PFSK-1 (cell line): ENCODE measurements around the gene CCDC85B.

ENCODE experiments used
- FOXP2 ChIP-seq: optimal IDR thresholded peaks from 2 replicates; pipeline ENCODE3; 2011; ENCODE audit warnings: borderline replicate concordance, control low read depth, inconsistent platforms; ENCODE audit not compliant: insufficient read depth; ENCODE audit errors: extremely low read length, extremely low read depth
- POLR2AphosphoS5 ChIP-seq: IDR thresholded peaks from 2 replicates; pipeline ENCODE4 v1.6.1; 2012; ENCODE audit warnings: low read depth, mild to moderate bottlenecking, control low read depth, low read length, moderate library complexity
- SIN3A ChIP-seq: IDR thresholded peaks from 2 replicates; pipeline ENCODE4 v1.6.1; 2012; ENCODE audit warnings: mild to moderate bottlenecking, low read length, moderate library complexity, borderline replicate concordance; ENCODE audit not compliant: insufficient read depth
- TAF1 ChIP-seq: IDR thresholded peaks from 2 replicates; pipeline ENCODE4 v1.6.1; 2012; ENCODE audit warnings: low read length, control low read depth, borderline replicate concordance; ENCODE audit not compliant: insufficient read depth
- TF ChIP-seq, protein P1 (sequence below), 2 experiments: IDR thresholded peaks; 2 replicates each; pipeline versions ENCODE4 v1.6.1 to v1.8.0; 2011 to 2012; ENCODE audit warnings: low read depth in 2 of 2, low read length in 2 of 2, control low read depth in 1 of 2, inconsistent platforms in 1 of 2, mild to moderate bottlenecking in 1 of 2, moderate library complexity in 1 of 2; ENCODE audit not compliant: insufficient read depth in 1 of 2

CCDC85B gene

DNA sequence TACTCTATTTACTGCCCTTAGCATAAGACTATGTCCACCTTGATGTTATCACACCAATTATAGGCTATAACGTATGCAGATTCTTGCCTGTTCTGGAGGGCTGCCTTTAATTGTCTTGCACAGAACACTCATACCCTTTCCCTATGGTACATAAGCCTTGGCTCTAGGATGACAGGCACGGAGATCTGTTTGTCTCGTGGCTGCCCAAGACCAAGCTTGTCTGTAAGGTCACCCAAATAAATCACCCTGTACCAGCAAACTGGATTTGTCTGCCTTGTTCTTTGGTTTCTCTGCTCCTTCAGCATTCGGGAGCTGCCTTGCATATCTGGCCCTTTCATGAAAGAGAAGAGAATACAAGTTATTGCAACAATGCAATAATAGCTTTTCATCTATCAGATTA is 47.3 kb downstream of the CCDC85B start:
- TF ChIP-seq, protein P1, sequence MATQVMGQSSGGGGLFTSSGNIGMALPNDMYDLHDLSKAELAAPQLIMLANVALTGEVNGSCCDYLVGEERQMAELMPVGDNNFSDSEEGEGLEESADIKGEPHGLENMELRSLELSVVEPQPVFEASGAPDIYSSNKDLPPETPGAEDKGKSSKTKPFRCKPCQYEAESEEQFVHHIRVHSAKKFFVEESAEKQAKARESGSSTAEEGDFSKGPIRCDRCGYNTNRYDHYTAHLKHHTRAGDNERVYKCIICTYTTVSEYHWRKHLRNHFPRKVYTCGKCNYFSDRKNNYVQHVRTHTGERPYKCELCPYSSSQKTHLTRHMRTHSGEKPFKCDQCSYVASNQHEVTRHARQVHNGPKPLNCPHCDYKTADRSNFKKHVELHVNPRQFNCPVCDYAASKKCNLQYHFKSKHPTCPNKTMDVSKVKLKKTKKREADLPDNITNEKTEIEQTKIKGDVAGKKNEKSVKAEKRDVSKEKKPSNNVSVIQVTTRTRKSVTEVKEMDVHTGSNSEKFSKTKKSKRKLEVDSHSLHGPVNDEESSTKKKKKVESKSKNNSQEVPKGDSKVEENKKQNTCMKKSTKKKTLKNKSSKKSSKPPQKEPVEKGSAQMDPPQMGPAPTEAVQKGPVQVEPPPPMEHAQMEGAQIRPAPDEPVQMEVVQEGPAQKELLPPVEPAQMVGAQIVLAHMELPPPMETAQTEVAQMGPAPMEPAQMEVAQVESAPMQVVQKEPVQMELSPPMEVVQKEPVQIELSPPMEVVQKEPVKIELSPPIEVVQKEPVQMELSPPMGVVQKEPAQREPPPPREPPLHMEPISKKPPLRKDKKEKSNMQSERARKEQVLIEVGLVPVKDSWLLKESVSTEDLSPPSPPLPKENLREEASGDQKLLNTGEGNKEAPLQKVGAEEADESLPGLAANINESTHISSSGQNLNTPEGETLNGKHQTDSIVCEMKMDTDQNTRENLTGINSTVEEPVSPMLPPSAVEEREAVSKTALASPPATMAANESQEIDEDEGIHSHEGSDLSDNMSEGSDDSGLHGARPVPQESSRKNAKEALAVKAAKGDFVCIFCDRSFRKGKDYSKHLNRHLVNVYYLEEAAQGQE (IDR thresholded peaks at IDR 0.05; ENCODE audit: insufficient read depth in 1 of 2, low read depth in 2 of 2, low read length in 2 of 2) = no peak
- TF ChIP-seq FOXP2 (no peak), TAF1 (no peak), SIN3A (no peak), POLR2AphosphoS5 (no peak)
